Naive B cell (primary cell): ENCODE results near the gene ORM1. TPM values are rescaled to one million over a fixed set of nuclear protein-coding genes. Genes with fewer than 3 reads are reported as not detected.
A peak's percentile ranks its signal among the peaks of the same experiment; 100 is the strongest.

ENCODE experiments used
- ATAC-seq, 2 donors: fragments of 150-1000 bp; cut with Tn5 transposase; 2 replicates each; pipeline ENCODE4 v1.10.0; 2021; ENCODE audit warnings: low read depth in 2 of 2, mild to moderate bottlenecking in 2 of 2, moderate library complexity in 2 of 2
- DNase-seq: peaks from one replicate; pipeline ENCODE4 v3.0.0; 2022
- H3K27ac Mint-ChIP-seq, 6 donors: one replicate each; pipeline ENCODE4 v1.8.0; 2020 to 2022; ENCODE audit warnings: mild to moderate bottlenecking in 6 of 6, mixed read lengths in 6 of 6, moderate library complexity in 5 of 6, inconsistent platforms in 2 of 6
- H3K27me3 Mint-ChIP-seq, 3 donors: one replicate each; pipeline ENCODE4 v1.8.0; 2021 to 2022; ENCODE audit warnings: mixed read lengths in 3 of 3, mild to moderate bottlenecking in 1 of 3
- H3K36me3 Mint-ChIP-seq, 2 donors: one replicate each; pipeline ENCODE4 v1.8.0; 2020 to 2022; ENCODE audit warnings: mixed read lengths in 2 of 2, inconsistent platforms in 1 of 2, mild to moderate bottlenecking in 1 of 2
- H3K4me1 Mint-ChIP-seq, 3 donors: one replicate each; pipeline ENCODE4 v1.8.0; 2020 to 2022; ENCODE audit warnings: mixed read lengths in 3 of 3, inconsistent platforms in 1 of 3, mild to moderate bottlenecking in 1 of 3, moderate library complexity in 1 of 3
- H3K4me3 Mint-ChIP-seq, 8 donors: one replicate each; pipeline ENCODE4 v1.8.0; 2020 to 2022; ENCODE audit warnings: mild to moderate bottlenecking in 8 of 8, mixed read lengths in 8 of 8, moderate library complexity in 8 of 8, inconsistent platforms in 2 of 8
- H3K9me3 Mint-ChIP-seq, 7 donors: one replicate each; pipeline ENCODE4 v1.8.0; 2020 to 2022; ENCODE audit warnings: mixed read lengths in 7 of 7, mild to moderate bottlenecking in 5 of 7, inconsistent platforms in 2 of 7, moderate library complexity in 1 of 7
- polyA plus RNA-seq, 6 donors: library from polyadenylated mRNA; unstranded; fragments of 300-500 nt; fragmentation: Illumina TruSeq; gene quantifications; one replicate each; pipeline ENCODE4 v1.2.3, GENCODE V29; 2021; ENCODE audit warnings: low read depth in 6 of 6

Gene ORM1
- polyA plus RNA-seq, 6 donors from 2014 or later = not detected

- Mint-ChIP-seq H3K9me3 (peaks cover 0 to 2% (median 0%) of the 10 kb centered on the region in 7 donors), H3K27me3 (peaks cover 5 to 28% (median 21%) of the 10 kb centered on the region in 3 donors), H3K36me3 (no peaks in the 10 kb centered on the region), H3K4me3 (peak overlapping the region in 1 of 8 donors; percentile 15), H3K4me1 (peaks cover 3 to 9% (median 7%) of the 10 kb centered on the region in 3 donors), H3K27ac (no peak overlapping the region)
- DNase-seq (no peak), ATAC-seq (no peak)
These were observed 18.9 kb upstream of the ORM1 start for GRCh38 chr9:114303977-114304376.

DNA sequence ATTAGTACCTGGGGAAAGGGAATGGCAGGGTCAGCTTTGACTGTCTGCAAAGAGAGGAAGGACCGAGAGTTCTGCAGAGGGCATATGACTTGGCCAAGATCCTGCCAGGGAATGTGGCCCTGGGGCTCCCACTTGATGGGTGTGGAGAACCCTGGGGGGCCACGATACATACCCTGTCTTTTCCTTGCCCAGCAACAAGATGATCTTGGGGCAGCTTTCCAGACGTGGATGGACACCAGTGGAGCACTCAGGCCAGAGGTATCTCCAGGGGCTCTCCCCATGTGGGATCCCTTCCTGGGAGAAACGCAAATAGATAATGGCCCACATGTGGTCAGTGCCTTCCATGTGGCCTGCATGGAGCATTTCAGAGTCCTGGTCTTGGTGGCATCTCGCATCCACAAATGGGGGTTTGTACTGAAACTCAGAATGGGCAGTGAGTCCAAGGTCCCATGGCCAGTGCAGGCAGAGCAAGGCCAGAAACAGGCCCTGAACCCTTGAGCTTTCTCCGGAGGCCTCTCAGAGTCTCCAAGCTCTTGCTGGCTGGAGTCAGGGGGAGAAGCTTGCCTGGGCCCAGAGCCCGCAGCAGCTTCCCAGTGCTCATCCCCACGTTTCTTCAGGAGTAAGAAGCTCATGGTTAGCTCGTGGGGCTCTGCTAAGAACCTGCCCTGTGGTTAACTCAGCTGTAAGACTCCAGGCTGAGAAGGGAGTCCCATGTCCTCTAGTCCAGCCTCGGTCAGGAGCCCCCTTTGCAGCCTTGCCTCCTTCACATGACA lies 18.3 kb upstream of the ORM1 start:
- Mint-ChIP-seq H3K27ac (no peak overlapping the region), H3K36me3 (no peaks in the 10 kb centered on the region), H3K9me3 (peaks cover 0 to 2% (median 0%) of the 10 kb centered on the region in 7 donors), H3K4me1 (peaks cover 3 to 9% (median 7%) of the 10 kb centered on the region in 3 donors), H3K27me3 (peaks cover 5 to 28% (median 21%) of the 10 kb centered on the region in 3 donors), H3K4me3 (no peak overlapping the region)
- DNase-seq = no peak
- no peak for ATAC-seq

DNA sequence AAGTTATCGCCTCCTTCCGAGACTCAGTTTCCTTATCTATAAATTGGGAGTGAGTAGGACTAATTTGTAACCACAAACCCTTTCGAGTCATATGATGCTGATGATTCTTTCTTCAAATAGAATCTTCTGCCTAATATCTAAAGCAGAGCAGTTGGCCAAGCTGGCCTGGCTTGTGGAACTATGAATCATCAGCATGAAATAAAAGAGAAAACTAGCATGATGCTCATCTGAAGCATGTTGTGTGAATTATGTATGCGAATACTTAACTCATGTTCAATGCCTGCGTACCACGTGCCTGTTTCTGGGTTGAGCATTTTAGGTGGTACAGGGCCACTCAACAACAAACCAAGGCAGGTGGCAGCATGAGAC lies 15.0 kb upstream of the ORM1 start:
- Mint-ChIP-seq H3K4me3 (no peak overlapping the region), H3K9me3 (no peaks in the 10 kb centered on the region), H3K4me1 (peaks cover 3 to 9% (median 7%) of the 10 kb centered on the region in 3 donors), H3K27ac (peak overlapping the region in 1 of 6 donors; percentile 19), H3K27me3 (peaks cover 5 to 14% (median 13%) of the 10 kb centered on the region in 3 donors), H3K36me3 (no peaks in the 10 kb centered on the region)
- DNase-seq (no peak), ATAC-seq (no peak)

DNA sequence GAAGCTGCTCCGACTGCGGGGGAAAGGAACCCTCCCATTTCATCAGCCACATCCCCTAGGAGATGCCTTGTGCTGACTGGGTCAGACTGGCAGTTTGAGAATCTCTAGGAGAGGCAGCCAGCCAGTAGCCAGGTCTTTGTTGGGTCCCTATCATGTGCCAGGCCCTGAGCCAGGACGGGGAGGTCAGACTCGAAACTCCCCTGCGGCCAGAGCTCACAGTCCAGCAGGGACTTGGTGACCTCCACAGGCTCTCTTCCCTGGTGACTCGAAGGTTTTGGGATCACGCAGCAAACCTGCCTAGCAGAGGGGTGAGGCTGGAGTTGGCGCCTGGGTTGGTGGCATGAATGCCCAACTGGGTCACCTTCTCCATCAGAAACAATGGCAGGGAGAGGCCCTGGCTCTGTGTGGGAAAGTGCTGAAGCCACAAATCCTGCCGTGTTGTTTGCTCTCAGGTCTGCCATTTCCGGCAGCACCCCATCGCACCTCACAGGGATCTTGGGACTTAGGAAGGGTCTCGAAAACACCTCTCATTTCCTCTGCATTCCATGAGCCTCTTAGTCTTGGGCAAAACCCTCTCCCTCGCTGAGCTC lies 14.4 kb upstream of the ORM1 start:
- H3K4me3 Mint-ChIP-seq = peak overlapping the region in 1 of 8 donors; percentile 42
- H3K36me3 Mint-ChIP-seq = no peaks in the 10 kb centered on the region
- DNase-seq (no peak), ATAC-seq (no peak)
- H3K9me3 Mint-ChIP-seq = no peaks in the 10 kb centered on the region
- peaks cover 3 to 9% (median 7%) of the 10 kb centered on the region in 3 donors for H3K4me1 Mint-ChIP-seq
- H3K27me3 Mint-ChIP-seq = peaks cover 5 to 14% (median 13%) of the 10 kb centered on the region in 3 donors
- H3K27ac Mint-ChIP-seq = no peak overlapping the region

- Mint-ChIP-seq H3K4me3 (peak overlapping the region in 1 of 8 donors; percentile 42), H3K9me3 (no peaks in the 10 kb centered on the region), H3K27ac (no peak overlapping the region), H3K36me3 (no peaks in the 10 kb centered on the region), H3K4me1 (peaks cover 3 to 9% (median 7%) of the 10 kb centered on the region in 3 donors), H3K27me3 (peaks cover 3 to 14% (median 13%) of the 10 kb centered on the region in 3 donors)
- ATAC-seq (no peak), DNase-seq (no peak)
These were observed 13.8 kb upstream of the ORM1 start for GRCh38 chr9:114309096-114309495.

DNA sequence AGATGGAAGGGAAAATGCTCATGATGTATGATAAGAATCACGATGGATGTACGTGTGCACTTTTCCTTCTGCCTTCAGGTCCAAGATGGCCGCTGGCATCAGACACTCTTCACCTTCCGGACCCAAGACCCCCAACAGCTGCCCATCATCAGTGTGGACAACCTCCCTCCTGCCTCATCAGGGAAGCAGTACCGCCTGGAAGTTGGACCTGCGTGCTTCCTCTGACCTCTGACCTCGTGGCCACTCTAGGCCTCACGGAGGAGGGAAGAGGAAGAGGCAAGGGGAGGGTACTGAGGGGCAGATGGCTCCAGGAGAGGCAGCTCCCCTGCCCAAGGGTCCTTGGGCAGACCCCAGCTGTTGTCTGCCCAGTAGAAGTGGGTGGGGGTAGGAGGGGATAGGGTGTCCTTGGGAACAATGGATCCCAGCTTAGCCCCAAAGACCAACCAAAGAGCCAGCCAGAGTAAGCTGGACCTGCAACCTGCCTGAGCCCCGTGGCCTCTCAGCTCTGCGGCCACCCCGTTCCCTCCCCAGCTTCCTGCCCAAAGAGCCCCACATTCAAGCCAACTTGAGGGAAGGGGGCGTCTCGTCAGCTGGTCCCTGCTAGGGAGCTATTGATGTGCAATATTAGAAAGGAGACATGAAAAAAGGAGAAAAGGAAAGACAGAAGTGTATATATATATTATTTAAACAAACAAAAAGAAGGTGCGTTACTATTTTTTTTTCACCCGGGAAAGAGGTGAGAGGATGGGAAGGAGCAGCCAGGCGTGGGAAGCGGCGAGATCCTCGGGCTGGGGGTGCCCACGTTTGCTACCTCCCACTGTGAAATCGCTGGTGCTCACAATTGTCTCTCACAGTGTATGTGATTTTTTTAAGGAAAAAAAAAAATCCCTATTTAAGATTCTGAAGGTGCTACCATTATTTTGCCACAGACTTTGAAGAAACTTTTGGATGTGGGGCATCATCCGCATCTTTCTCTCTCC lies 12.1 kb upstream of the ORM1 start:
- peaks cover under 1 to 6% (median 6%) of the 10 kb centered on the region in 3 donors for H3K4me1 Mint-ChIP-seq
- peak overlapping the region in 1 of 6 donors; percentile 66 for H3K27ac Mint-ChIP-seq
- H3K27me3 Mint-ChIP-seq = peaks cover 0 to 9% (median 5%) of the 10 kb centered on the region in 3 donors
- peaks cover 0 to 6% (median 4%) of the 10 kb centered on the region in 7 donors for H3K9me3 Mint-ChIP-seq
- ATAC-seq (no peak), DNase-seq (no peak)
- no peak overlapping the region for H3K4me3 Mint-ChIP-seq
- peaks cover 0 to 6% of the 10 kb centered on the region in 2 donors for H3K36me3 Mint-ChIP-seq

GRCh38 chr9:114311571-114312512 lies 11.1 kb upstream of the ORM1 start:
- H3K4me1 Mint-ChIP-seq = no peaks in the 10 kb centered on the region
- H3K9me3 Mint-ChIP-seq = peaks cover 0 to 6% (median 4%) of the 10 kb centered on the region in 7 donors
- peaks cover 0 to 6% of the 10 kb centered on the region in 2 donors for H3K36me3 Mint-ChIP-seq
- no peak overlapping the region for H3K4me3 Mint-ChIP-seq
- peaks cover 0 to 5% (median 0%) of the 10 kb centered on the region in 3 donors for H3K27me3 Mint-ChIP-seq
- no peak for ATAC-seq
- no peak for DNase-seq
- no peak overlapping the region for H3K27ac Mint-ChIP-seq

GRCh38 chr9:114312513-114312875 lies 10.4 kb upstream of the ORM1 start:
- ATAC-seq = no peak
- Mint-ChIP-seq H3K27ac (no peak overlapping the region), H3K9me3 (peaks cover 0 to 6% (median 4%) of the 10 kb centered on the region in 7 donors), H3K36me3 (peaks cover 0 to 6% of the 10 kb centered on the region in 2 donors), H3K27me3 (peaks cover 0 to 4% (median 0%) of the 10 kb centered on the region in 3 donors), H3K4me1 (no peaks in the 10 kb centered on the region), H3K4me3 (no peak overlapping the region)
- no peak for DNase-seq

DNA sequence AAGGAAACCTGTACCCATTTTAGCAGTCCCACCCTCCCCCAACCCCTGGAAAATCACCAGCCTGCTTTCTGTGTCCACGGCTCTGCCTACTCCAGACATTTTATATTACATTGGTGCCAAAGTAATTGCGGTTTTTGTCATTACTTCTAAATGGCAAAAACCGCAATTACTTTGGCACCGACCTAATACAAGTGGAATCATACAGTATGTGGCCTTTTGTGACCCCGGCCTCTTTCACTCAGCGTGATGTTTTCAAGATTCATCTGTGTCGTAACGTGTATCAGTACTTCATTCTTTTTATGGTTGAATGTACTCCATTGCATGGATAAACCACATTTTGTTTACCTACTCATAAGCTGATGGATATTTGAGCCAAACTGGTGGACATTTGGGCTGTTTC lies 9.7 kb upstream of the ORM1 start:
- H3K9me3 Mint-ChIP-seq = peaks cover 0 to 6% (median 4%) of the 10 kb centered on the region in 7 donors
- DNase-seq (no peak), ATAC-seq (no peak)
- peaks cover 0 to 4% (median 0%) of the 10 kb centered on the region in 3 donors for H3K27me3 Mint-ChIP-seq
- H3K4me1 Mint-ChIP-seq = no peaks in the 10 kb centered on the region
- no peak overlapping the region for H3K4me3 Mint-ChIP-seq
- no peak overlapping the region for H3K27ac Mint-ChIP-seq
- H3K36me3 Mint-ChIP-seq = peaks cover 0 to 6% of the 10 kb centered on the region in 2 donors

GRCh38 chr9:114314256-114314867 lies 8.5 kb upstream of the ORM1 start:
- no peak for ATAC-seq
- no peak overlapping the region for H3K4me3 Mint-ChIP-seq

DNA sequence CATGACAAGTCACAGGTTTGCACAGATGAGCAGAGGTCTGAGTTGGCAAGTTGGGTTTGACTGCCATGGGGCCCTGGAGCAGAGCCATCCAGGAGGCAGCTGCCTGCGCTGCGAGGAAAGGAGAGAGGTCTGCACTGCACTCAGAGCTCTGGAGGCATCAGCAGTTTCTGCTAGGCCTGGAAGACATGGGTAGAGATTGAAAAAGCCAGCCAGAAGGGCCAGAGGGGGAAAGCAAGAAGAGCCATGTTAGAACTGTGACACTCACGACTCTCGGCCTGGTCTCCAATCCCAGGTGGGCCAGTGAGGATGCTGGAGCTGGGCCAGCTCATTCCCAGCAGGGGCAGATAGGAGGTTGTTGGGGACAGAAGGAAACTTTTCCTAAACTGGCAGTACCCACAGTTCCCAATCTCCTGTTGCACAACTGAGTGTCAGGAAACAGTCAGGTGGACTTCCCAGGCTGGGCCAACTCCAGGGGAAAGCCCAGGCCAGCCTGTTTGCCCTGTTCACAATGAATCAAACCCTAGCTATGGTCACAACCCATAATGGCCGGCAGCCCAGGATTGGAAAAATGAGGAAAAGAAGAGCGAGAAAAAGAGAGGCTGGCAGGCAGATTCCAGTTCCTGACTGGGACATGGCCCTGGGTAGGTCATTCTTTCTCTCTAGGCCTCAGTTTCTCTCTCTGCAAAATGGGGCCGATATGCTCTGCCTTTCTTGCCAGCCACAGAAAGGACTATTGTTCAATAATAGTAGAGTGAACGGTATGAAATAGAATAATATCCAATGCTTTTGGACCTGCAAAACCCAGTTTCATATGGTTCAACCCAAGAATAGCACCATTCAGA lies 7.8 kb upstream of the ORM1 start:
- H3K27ac Mint-ChIP-seq = peak overlapping the region in 2 of 6 donors; percentile 25 to 52
- H3K4me1 Mint-ChIP-seq = no peaks in the 10 kb centered on the region
- DNase-seq (no peak), ATAC-seq (no peak)
- H3K36me3 Mint-ChIP-seq = peaks cover 0 to 6% of the 10 kb centered on the region in 2 donors
- H3K27me3 Mint-ChIP-seq = peaks cover 0 to 14% (median 12%) of the 10 kb centered on the region in 3 donors
- H3K9me3 Mint-ChIP-seq = peaks cover 0 to 6% (median 4%) of the 10 kb centered on the region in 7 donors
- H3K4me3 Mint-ChIP-seq = no peak overlapping the region

More at GRCh38 chr9:114314256-114314867, 8.5 kb upstream of the ORM1 start:
- peaks cover 0 to 6% of the 10 kb centered on the region in 2 donors for H3K36me3 Mint-ChIP-seq
- H3K27ac Mint-ChIP-seq = peak overlapping the region in 1 of 6 donors; percentile 15
- DNase-seq = no peak
- no peaks in the 10 kb centered on the region for H3K4me1 Mint-ChIP-seq
- H3K27me3 Mint-ChIP-seq = peaks cover 0 to 11% (median 10%) of the 10 kb centered on the region in 3 donors
- peaks cover 0 to 6% (median 4%) of the 10 kb centered on the region in 7 donors for H3K9me3 Mint-ChIP-seq
